Measurements from ENCODE around the gene TANGO6.

The TANGO6 gene

GRCh38 chr16:68973611-68974120 is 130.3 kb downstream of the TANGO6 start:
- H3K27ac ChIP-seq (ENCODE audit: poor library complexity, severe bottlenecking): no peak overlapping the region
- H3K9me3 ChIP-seq (ENCODE audit: severe bottlenecking): no peaks in the 10 kb centered on the region
- peaks cover 23% of the 10 kb centered on the region for H3K36me3 ChIP-seq (ENCODE audit: low read depth)
- TF ChIP-seq CTCF (IDR thresholded peaks at IDR 0.05; ENCODE audit: poor library complexity, severe bottlenecking): no peak
- H3K27me3 ChIP-seq (ENCODE audit: insufficient read depth, poor library complexity, severe bottlenecking): no peaks in the 10 kb centered on the region
- ATAC-seq (ENCODE audit: low read depth) (no peak), DNase-seq (ENCODE audit: low spot score) (no peak)
- peaks cover 3% of the 10 kb centered on the region for H3K4me1 ChIP-seq (ENCODE audit: insufficient read depth, poor library complexity, severe bottlenecking)
- no peak overlapping the region for H3K4me3 ChIP-seq (ENCODE audit: severe bottlenecking)

GRCh38 chr16:68978303-68978954 is 135.1 kb downstream of the TANGO6 start:
- no peak for TF ChIP-seq CTCF (IDR thresholded peaks at IDR 0.05; ENCODE audit: poor library complexity, severe bottlenecking)
- Histone ChIP-seq H3K36me3 (ENCODE audit: low read depth) (peaks cover 23% of the 10 kb centered on the region), H3K27ac (ENCODE audit: poor library complexity, severe bottlenecking) (no peak overlapping the region), H3K27me3 (ENCODE audit: insufficient read depth, poor library complexity, severe bottlenecking) (no peaks in the 10 kb centered on the region), H3K4me3 (ENCODE audit: severe bottlenecking) (no peak overlapping the region), H3K9me3 (ENCODE audit: severe bottlenecking) (no peaks in the 10 kb centered on the region), H3K4me1 (ENCODE audit: insufficient read depth, poor library complexity, severe bottlenecking) (no peaks in the 10 kb centered on the region)
- DNase-seq (ENCODE audit: low spot score): no peak
- ATAC-seq (ENCODE audit: low read depth): no peak

GRCh38 chr16:68980695-68981315 is 137.5 kb downstream of the TANGO6 start:
- Histone ChIP-seq H3K27me3 (ENCODE audit: insufficient read depth, poor library complexity, severe bottlenecking) (no peaks in the 10 kb centered on the region), H3K4me1 (ENCODE audit: insufficient read depth, poor library complexity, severe bottlenecking) (peaks cover 10% of the 10 kb centered on the region), H3K36me3 (ENCODE audit: low read depth) (peaks cover 7% of the 10 kb centered on the region), H3K27ac (ENCODE audit: poor library complexity, severe bottlenecking) (no peak overlapping the region), H3K4me3 (ENCODE audit: severe bottlenecking) (no peak overlapping the region), H3K9me3 (ENCODE audit: severe bottlenecking) (no peaks in the 10 kb centered on the region)
- TF ChIP-seq CTCF (IDR thresholded peaks at IDR 0.05; ENCODE audit: poor library complexity, severe bottlenecking): no peak
- no peak for ATAC-seq (ENCODE audit: low read depth)
- DNase-seq (ENCODE audit: low spot score): no peak

GRCh38 chr16:68981971-68982370 is 138.6 kb downstream of the TANGO6 start:
- Histone ChIP-seq H3K27me3 (ENCODE audit: insufficient read depth, poor library complexity, severe bottlenecking) (no peaks in the 10 kb centered on the region), H3K4me1 (ENCODE audit: insufficient read depth, poor library complexity, severe bottlenecking) (peaks cover 21% of the 10 kb centered on the region), H3K4me3 (ENCODE audit: severe bottlenecking) (no peak overlapping the region), H3K9me3 (ENCODE audit: severe bottlenecking) (no peaks in the 10 kb centered on the region), H3K27ac (ENCODE audit: poor library complexity, severe bottlenecking) (no peak overlapping the region), H3K36me3 (ENCODE audit: low read depth) (no peaks in the 10 kb centered on the region; the same call in none of the 2 replicates)
- no peak for ATAC-seq (ENCODE audit: low read depth)
- TF ChIP-seq CTCF (IDR thresholded peaks at IDR 0.05; ENCODE audit: poor library complexity, severe bottlenecking): no peak
- DNase-seq (ENCODE audit: low spot score): no peak

- H3K4me3 ChIP-seq (ENCODE audit: severe bottlenecking): no peak overlapping the region
- no peaks in the 10 kb centered on the region for H3K9me3 ChIP-seq (ENCODE audit: severe bottlenecking)
- peaks cover 35% of the 10 kb centered on the region for H3K4me1 ChIP-seq (ENCODE audit: insufficient read depth, poor library complexity, severe bottlenecking)
- H3K27ac ChIP-seq (ENCODE audit: poor library complexity, severe bottlenecking): peak overlapping the region; percentile 86
- no peaks in the 10 kb centered on the region for H3K27me3 ChIP-seq (ENCODE audit: insufficient read depth, poor library complexity, severe bottlenecking)
- no peak for ATAC-seq (ENCODE audit: low read depth)
- TF ChIP-seq CTCF (IDR thresholded peaks at IDR 0.05; ENCODE audit: poor library complexity, severe bottlenecking): no peak
- DNase-seq (ENCODE audit: low spot score): no peak
- no peaks in the 10 kb centered on the region; the same call in 1 of the 2 replicates for H3K36me3 ChIP-seq (ENCODE audit: low read depth)
Measured at GRCh38 chr16:68984467-68984866, 141.1 kb downstream of the TANGO6 start.
